OCI-LY1 (cell line): ENCODE results near the gene NOD2.
A peak's percentile ranks its signal among the peaks of the same experiment; 100 is the strongest.

Experiments used
- H2AFZ ChIP-seq: fragments of 200-600 bp; sonication (generic), shearing (Covaris generic); 2 replicates; pipeline ENCODE4 v1.6.0; 2014; ENCODE audit warnings: antibody characterized with exemption, mild to moderate bottlenecking, low read length
- H3F3A ChIP-seq: fragments of 200-600 bp; sonication (generic), shearing (Covaris generic); 2 replicates; pipeline ENCODE4 v1.6.0; 2014; ENCODE audit warnings: mild to moderate bottlenecking, antibody characterized with exemption, low read length, moderate library complexity; ENCODE audit not compliant: insufficient read depth
- H3K27ac ChIP-seq: fragments of 200-600 bp; sonication (generic); 2 replicates; pipeline ENCODE4 v1.5.1; 2014; ENCODE audit warnings: low read length, mixed run types, mild to moderate bottlenecking, low read depth; ENCODE audit not compliant: poor library complexity, severe bottlenecking
- H3K27me3 ChIP-seq: fragments of 200-600 bp; sonication (generic); 2 replicates; pipeline ENCODE4 v1.6.0; 2014; ENCODE audit warnings: antibody characterized with exemption, mild to moderate bottlenecking, low read length, moderate library complexity; ENCODE audit not compliant: insufficient read depth
- H3K36me3 ChIP-seq: fragments of 200-600 bp; sonication (generic); 2 replicates; pipeline ENCODE4 v1.6.1; 2014; ENCODE audit warnings: mild to moderate bottlenecking, antibody characterized with exemption, low read length, moderate library complexity, mixed read lengths; ENCODE audit not compliant: insufficient read depth
- H3K4me1 ChIP-seq: fragments of 200-600 bp; sonication (generic); 2 replicates; pipeline ENCODE4 v1.5.1; 2014; ENCODE audit warnings: mild to moderate bottlenecking, low read length, moderate library complexity; ENCODE audit not compliant: insufficient read depth, severe bottlenecking
- H3K4me2 ChIP-seq: fragments of 200-600 bp; sonication (generic), shearing (Covaris generic); 2 replicates; pipeline ENCODE4 v1.6.1; 2014; ENCODE audit warnings: low read length
- H3K4me3 ChIP-seq: fragments of 200-600 bp; sonication (generic); 2 replicates; pipeline ENCODE4 v1.5.1; 2014; ENCODE audit warnings: low read length, low read depth, mild to moderate bottlenecking, mixed read lengths; ENCODE audit not compliant: poor library complexity, severe bottlenecking
- H3K79me2 ChIP-seq: fragments of 200-600 bp; shearing (Covaris generic); 2 replicates; pipeline ENCODE4 v1.6.1; 2016; ENCODE audit warnings: mixed run types, low read length, mixed read lengths; ENCODE audit not compliant: insufficient read depth
- H3K9ac ChIP-seq: fragments of 200-600 bp; sonication (generic), shearing (Covaris generic); 2 replicates; pipeline ENCODE4 v1.6.1; 2014; ENCODE audit warnings: mild to moderate bottlenecking, low read length, mixed read lengths
- H3K9me2 ChIP-seq: fragments of 200-600 bp; sonication (generic), shearing (Covaris generic); 2 replicates; pipeline ENCODE4 v1.6.1; 2014; ENCODE audit warnings: low read depth, mild to moderate bottlenecking, low read length, mixed read lengths
- H3K9me3 ChIP-seq: fragments of 200-600 bp; shearing (Covaris generic); 2 replicates; pipeline ENCODE4 v1.6.1; 2014; ENCODE audit warnings: low read length, mixed read lengths
- H4K20me1 ChIP-seq: fragments of 200-600 bp; sonication (generic), shearing (Covaris generic); 2 replicates; pipeline ENCODE4 v1.6.0; 2016; ENCODE audit warnings: mild to moderate bottlenecking, low read length; ENCODE audit not compliant: insufficient read depth
- EZH2 ChIP-seq: fragments of 200-600 bp; sonication (generic), shearing (Covaris generic); IDR thresholded peaks from 2 replicates; pipeline ENCODE4 v1.8.0; 2017; ENCODE audit warnings: borderline replicate concordance, mixed run types, mild to moderate bottlenecking, antibody characterized with exemption, low read length, moderate library complexity, mixed read lengths
- TF ChIP-seq, protein P1 (sequence below): fragments of 200-600 bp; sonication (generic), shearing (Covaris generic); IDR thresholded peaks from 2 replicates; pipeline ENCODE4 v1.5.1; 2017; ENCODE audit warnings: mild to moderate bottlenecking, antibody characterized with exemption, low read length, moderate library complexity, mixed read lengths

Gene NOD2

DNA sequence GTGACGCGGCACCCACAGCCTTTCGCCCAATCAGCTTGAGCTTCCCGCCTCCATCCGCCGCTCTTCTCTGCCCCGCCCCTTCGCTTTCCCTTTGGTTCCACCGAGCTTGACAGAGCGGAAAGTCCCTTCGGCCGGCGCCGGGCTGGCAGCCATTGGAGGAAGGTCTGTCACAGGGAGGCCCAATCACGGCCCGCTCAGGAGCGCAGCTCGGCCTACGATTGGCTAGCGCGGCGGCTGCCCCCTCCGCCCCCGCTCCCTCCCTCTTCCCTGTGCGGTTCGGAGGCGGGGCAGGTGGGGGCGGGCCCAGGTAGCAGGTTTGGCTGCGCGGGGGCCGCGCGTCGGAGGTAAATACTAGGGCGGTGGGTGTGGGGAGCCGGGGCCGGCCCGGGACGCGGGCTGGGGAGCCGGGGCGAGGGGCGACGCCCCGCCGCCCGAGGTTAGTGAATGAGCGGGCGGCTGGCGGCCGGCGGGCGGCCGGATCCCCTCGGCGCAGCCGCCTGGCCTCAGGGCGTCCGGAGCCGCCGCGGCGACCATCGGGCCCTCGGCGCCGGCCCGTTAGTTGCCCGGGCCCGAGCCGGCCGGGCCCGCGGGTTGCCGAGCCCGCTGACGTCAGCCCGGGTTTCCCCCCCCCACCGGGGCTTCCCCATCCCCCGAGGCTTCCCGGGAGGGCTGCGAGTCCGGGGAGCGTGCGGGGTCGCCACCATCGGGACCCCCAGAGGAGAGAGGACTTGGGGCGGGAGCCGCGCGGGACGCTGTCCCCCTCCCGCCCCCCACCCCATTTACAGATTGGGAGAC is 48.6 kb downstream of the NOD2 start, which contains the start of gene CYLD:
CYLD (plus strand) TSS at position 306 of the 795 bp plus-strand sequence. CDS start 7,613 bp downstream, outside the sequence.
- Histone ChIP-seq H3K27ac (no peak within 1 kb of the TSS), H3K27me3 (no peaks in the 10 kb centered on the region), H3K4me1 (peaks cover 36% of the 10 kb centered on the region), H3K4me3 (peak within 1 kb of the TSS; percentile 91), H3K79me2 (no peaks in the 10 kb centered on the region), H3F3A (no peaks in the 10 kb centered on the region), H3K36me3 (peaks cover 5% of the 10 kb centered on the region; the same call in 1 of the 2 replicates), H2AFZ (peak within 1 kb of the TSS; percentile 87; the same call in 1 of the 2 replicates), H3K9me3 (no peaks in the 10 kb centered on the region), H3K9ac (peak within 1 kb of the TSS; percentile 84), H3K9me2 (no peaks in the 10 kb centered on the region), H4K20me1 (no peaks in the 10 kb centered on the region), H3K4me2 (peak within 1 kb of the TSS; percentile 88)
- TF ChIP-seq EZH2: no peak

DNA sequence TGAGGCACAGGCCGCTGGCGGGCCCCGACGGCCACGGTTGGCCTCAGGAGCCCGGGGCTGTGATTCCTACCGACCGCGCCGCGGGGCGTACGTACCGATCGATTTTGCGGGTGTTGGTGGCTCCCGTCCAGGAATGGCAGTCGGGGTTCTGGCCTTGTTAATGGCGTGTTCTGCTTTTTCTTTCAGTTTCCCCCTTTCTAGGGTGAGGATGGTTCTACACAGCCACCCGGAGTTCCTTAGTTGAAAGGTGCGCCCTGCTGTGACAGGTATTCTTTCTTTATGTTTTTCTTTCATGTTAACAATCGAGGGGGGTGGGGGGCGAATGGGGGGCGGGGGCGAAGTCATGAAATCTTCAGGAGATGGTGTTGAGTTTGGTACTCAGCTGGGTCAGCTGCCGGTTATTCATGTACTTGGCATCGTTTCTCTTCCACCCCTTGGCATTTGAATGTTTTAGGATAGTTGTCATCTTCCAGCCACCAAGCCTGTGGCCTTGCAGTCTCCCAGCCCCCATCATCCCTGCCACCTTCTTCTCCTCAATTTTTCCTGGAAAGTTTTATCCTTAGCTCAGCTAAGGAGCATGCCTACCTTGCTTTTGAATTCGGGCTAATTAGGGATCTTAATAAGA is 49.3 kb downstream of the NOD2 start:
- peaks cover 42% of the 10 kb centered on the region for H3K4me1 ChIP-seq
- H3K4me3 ChIP-seq: peak overlapping the region; percentile 91
- peaks cover 9% of the 10 kb centered on the region; the same call in 1 of the 2 replicates for H3K36me3 ChIP-seq
- no peak for TF ChIP-seq EZH2
- TF ChIP-seq, protein P1, sequence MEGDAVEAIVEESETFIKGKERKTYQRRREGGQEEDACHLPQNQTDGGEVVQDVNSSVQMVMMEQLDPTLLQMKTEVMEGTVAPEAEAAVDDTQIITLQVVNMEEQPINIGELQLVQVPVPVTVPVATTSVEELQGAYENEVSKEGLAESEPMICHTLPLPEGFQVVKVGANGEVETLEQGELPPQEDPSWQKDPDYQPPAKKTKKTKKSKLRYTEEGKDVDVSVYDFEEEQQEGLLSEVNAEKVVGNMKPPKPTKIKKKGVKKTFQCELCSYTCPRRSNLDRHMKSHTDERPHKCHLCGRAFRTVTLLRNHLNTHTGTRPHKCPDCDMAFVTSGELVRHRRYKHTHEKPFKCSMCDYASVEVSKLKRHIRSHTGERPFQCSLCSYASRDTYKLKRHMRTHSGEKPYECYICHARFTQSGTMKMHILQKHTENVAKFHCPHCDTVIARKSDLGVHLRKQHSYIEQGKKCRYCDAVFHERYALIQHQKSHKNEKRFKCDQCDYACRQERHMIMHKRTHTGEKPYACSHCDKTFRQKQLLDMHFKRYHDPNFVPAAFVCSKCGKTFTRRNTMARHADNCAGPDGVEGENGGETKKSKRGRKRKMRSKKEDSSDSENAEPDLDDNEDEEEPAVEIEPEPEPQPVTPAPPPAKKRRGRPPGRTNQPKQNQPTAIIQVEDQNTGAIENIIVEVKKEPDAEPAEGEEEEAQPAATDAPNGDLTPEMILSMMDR: no peak
- no peaks in the 10 kb centered on the region for H3K79me2 ChIP-seq
- H3K27ac ChIP-seq: no peak overlapping the region
- H3K9me2 ChIP-seq: no peaks in the 10 kb centered on the region
- no peaks in the 10 kb centered on the region for H4K20me1 ChIP-seq
- H2AFZ ChIP-seq: no peak overlapping the region
- H3K4me2 ChIP-seq: peak overlapping the region; percentile 79
- no peaks in the 10 kb centered on the region for H3K9me3 ChIP-seq
- no peaks in the 10 kb centered on the region for H3K27me3 ChIP-seq
- no peaks in the 10 kb centered on the region for H3F3A ChIP-seq
- H3K9ac ChIP-seq: peak overlapping the region; percentile 84

GRCh38 chr16:50743581-50744225 is 50.3 kb downstream of the NOD2 start:
- Histone ChIP-seq H3K9me2 (no peaks in the 10 kb centered on the region), H3K4me1 (peaks cover 42% of the 10 kb centered on the region), H3K79me2 (no peaks in the 10 kb centered on the region), H3K4me3 (peak overlapping the region; percentile 91), H3F3A (no peaks in the 10 kb centered on the region), H3K36me3 (peaks cover 9% of the 10 kb centered on the region; the same call in 1 of the 2 replicates), H3K4me2 (peak overlapping the region; percentile 79), H2AFZ (no peak overlapping the region), H3K27ac (no peak overlapping the region), H3K9me3 (no peaks in the 10 kb centered on the region), H3K27me3 (no peaks in the 10 kb centered on the region), H4K20me1 (no peaks in the 10 kb centered on the region), H3K9ac (peak overlapping the region; percentile 12; the same call in 1 of the 2 replicates)
- TF ChIP-seq, protein P1: no peak
- no peak for TF ChIP-seq EZH2
